ENCODE measurements around the gene HNF4A. TPM values are rescaled to one million over a fixed set of nuclear protein-coding genes. Genes with fewer than 3 reads are reported as not detected.

Gene HNF4A
- total RNA-seq, 1 experiment from 2014 or later = 0.15 TPM

DNA sequence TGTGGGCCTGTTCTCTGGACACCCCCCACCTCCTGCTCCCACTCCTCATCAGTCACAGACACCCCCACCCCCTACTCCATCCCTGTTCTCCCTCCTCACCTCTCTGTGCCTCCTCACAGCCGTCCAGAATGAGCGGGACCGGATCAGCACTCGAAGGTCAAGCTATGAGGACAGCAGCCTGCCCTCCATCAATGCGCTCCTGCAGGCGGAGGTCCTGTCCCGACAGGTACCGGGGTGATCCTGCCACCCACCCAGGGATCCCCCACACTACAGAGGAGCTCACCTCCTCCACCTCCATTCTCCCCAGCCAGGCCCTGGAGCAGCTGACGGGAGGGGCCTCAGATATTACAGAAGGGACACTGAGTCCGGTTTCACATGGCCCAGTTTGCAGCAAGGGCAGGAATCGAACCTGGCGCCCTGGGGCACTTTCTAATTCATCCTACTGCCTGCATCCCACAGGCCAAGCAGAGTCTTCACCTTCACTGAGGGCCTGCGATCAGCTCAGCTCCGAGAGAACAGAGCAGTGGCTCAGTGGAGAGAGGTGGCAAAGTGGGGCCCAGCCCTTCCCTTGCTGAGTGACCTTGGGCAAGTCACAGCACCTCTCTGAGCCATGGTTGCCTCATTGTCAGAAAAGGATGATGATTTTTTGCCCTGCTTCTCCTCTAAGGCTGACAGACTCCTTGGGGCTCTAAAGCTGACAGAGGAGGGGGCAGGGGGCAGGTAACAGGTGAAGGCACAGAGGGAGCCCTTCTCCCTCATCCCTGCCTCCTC is 58.3 kb downstream of the HNF4A start:
- H3K9me3 Mint-ChIP-seq = no peaks in the 10 kb centered on the region
- H3K27ac Mint-ChIP-seq = no peak overlapping the region
- no peak for DNase-seq (ENCODE audit: low spot score)
- no peaks in the 10 kb centered on the region for H3K4me1 Mint-ChIP-seq
- no peak overlapping the region for H3K4me3 Mint-ChIP-seq
- H3K27me3 Mint-ChIP-seq (ENCODE audit: low read depth) = no peaks in the 10 kb centered on the region
- ChIA-PET CTCF (no interaction called here), POLR2A (no interaction called here)
- TF ChIP-seq FOXP1 (CRISPR knock-in tag; IDR thresholded peaks at IDR 0.05; ENCODE audit: borderline replicate concordance) (no peak), ZNF423 (CRISPR knock-in tag; IDR thresholded peaks at IDR 0.05) (no peak), NR2C2 (CRISPR knock-in tag; IDR thresholded peaks at IDR 0.05) (no peak)
- TF ChIP-seq, protein P1, sequence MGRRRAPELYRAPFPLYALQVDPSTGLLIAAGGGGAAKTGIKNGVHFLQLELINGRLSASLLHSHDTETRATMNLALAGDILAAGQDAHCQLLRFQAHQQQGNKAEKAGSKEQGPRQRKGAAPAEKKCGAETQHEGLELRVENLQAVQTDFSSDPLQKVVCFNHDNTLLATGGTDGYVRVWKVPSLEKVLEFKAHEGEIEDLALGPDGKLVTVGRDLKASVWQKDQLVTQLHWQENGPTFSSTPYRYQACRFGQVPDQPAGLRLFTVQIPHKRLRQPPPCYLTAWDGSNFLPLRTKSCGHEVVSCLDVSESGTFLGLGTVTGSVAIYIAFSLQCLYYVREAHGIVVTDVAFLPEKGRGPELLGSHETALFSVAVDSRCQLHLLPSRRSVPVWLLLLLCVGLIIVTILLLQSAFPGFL (CRISPR knock-in tag; IDR thresholded peaks at IDR 0.05; ENCODE audit: borderline replicate concordance) = 0 out of 2 replicates have a peak, but pooled peaks have one; percentile 70
- no peak for ATAC-seq
- no peaks in the 10 kb centered on the region for H3K36me3 Mint-ChIP-seq

DNA sequence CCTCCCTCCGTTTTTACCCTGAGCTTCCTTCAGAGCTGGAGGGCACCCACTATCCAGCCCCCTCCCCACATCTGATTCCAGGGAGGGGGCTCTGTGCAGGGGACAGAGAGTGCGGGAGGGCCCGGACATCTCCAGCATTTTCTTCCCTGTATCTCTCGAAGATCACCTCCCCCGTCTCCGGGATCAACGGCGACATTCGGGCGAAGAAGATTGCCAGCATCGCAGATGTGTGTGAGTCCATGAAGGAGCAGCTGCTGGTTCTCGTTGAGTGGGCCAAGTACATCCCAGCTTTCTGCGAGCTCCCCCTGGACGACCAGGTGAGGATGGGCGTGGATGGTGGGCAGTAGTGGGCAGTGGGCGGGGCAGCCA is 58.8 kb downstream of the HNF4A start:
- TF ChIP-seq FOXJ3 (CRISPR knock-in tag; IDR thresholded peaks at IDR 0.05; ENCODE audit: borderline replicate concordance) (no peak), ESRRA (CRISPR knock-in tag; IDR thresholded peaks at IDR 0.05; ENCODE audit: borderline replicate concordance) (no peak), GTF2I (CRISPR knock-in tag; conservative IDR thresholded peaks at IDR 0.05) (no peak), MXD4 (CRISPR knock-in tag; IDR thresholded peaks at IDR 0.05; ENCODE audit: borderline replicate concordance) (no peak), OVOL2 (CRISPR knock-in tag; IDR thresholded peaks at IDR 0.05; ENCODE audit: borderline replicate concordance) (no peak), ZNF232 (CRISPR knock-in tag; IDR thresholded peaks at IDR 0.05) (no peak), NR3C1 (CRISPR knock-in tag; conservative IDR thresholded peaks at IDR 0.05; ENCODE audit: low read depth) (no peak), NFYB (CRISPR knock-in tag; conservative IDR thresholded peaks at IDR 0.05; ENCODE audit: low read depth) (no peak), SOX15 (CRISPR knock-in tag; IDR thresholded peaks at IDR 0.05) (no peak), ATF1 (CRISPR knock-in tag; IDR thresholded peaks at IDR 0.05) (no peak), ZNF138 (CRISPR knock-in tag; conservative IDR thresholded peaks at IDR 0.05) (no peak)
- TF ChIP-seq, protein P2, sequence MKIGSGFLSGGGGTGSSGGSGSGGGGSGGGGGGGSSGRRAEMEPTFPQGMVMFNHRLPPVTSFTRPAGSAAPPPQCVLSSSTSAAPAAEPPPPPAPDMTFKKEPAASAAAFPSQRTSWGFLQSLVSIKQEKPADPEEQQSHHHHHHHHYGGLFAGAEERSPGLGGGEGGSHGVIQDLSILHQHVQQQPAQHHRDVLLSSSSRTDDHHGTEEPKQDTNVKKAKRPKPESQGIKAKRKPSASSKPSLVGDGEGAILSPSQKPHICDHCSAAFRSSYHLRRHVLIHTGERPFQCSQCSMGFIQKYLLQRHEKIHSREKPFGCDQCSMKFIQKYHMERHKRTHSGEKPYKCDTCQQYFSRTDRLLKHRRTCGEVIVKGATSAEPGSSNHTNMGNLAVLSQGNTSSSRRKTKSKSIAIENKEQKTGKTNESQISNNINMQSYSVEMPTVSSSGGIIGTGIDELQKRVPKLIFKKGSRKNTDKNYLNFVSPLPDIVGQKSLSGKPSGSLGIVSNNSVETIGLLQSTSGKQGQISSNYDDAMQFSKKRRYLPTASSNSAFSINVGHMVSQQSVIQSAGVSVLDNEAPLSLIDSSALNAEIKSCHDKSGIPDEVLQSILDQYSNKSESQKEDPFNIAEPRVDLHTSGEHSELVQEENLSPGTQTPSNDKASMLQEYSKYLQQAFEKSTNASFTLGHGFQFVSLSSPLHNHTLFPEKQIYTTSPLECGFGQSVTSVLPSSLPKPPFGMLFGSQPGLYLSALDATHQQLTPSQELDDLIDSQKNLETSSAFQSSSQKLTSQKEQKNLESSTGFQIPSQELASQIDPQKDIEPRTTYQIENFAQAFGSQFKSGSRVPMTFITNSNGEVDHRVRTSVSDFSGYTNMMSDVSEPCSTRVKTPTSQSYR (CRISPR knock-in tag; IDR thresholded peaks at IDR 0.05) = no peak
- TF ChIP-seq, protein P3, sequence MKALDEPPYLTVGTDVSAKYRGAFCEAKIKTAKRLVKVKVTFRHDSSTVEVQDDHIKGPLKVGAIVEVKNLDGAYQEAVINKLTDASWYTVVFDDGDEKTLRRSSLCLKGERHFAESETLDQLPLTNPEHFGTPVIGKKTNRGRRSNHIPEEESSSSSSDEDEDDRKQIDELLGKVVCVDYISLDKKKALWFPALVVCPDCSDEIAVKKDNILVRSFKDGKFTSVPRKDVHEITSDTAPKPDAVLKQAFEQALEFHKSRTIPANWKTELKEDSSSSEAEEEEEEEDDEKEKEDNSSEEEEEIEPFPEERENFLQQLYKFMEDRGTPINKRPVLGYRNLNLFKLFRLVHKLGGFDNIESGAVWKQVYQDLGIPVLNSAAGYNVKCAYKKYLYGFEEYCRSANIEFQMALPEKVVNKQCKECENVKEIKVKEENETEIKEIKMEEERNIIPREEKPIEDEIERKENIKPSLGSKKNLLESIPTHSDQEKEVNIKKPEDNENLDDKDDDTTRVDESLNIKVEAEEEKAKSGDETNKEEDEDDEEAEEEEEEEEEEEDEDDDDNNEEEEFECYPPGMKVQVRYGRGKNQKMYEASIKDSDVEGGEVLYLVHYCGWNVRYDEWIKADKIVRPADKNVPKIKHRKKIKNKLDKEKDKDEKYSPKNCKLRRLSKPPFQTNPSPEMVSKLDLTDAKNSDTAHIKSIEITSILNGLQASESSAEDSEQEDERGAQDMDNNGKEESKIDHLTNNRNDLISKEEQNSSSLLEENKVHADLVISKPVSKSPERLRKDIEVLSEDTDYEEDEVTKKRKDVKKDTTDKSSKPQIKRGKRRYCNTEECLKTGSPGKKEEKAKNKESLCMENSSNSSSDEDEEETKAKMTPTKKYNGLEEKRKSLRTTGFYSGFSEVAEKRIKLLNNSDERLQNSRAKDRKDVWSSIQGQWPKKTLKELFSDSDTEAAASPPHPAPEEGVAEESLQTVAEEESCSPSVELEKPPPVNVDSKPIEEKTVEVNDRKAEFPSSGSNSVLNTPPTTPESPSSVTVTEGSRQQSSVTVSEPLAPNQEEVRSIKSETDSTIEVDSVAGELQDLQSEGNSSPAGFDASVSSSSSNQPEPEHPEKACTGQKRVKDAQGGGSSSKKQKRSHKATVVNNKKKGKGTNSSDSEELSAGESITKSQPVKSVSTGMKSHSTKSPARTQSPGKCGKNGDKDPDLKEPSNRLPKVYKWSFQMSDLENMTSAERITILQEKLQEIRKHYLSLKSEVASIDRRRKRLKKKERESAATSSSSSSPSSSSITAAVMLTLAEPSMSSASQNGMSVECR (CRISPR knock-in tag; IDR thresholded peaks at IDR 0.05; ENCODE audit: borderline replicate concordance) = no peak
- TF ChIP-seq, protein P4, sequence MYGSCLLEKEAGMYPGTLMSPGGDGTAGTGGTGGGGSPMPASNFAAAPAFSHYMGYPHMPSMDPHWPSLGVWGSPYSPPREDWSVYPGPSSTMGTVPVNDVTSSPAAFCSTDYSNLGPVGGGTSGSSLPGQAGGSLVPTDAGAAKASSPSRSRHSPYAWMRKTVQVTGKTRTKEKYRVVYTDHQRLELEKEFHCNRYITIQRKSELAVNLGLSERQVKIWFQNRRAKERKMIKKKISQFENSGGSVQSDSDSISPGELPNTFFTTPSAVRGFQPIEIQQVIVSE (CRISPR knock-in tag; IDR thresholded peaks at IDR 0.05; ENCODE audit: borderline replicate concordance) = no peak
- no peaks in the 10 kb centered on the region for H3K9me3 Mint-ChIP-seq
- ChIA-PET POLR2A (no interaction called here), CTCF (no interaction called here)
- no peak overlapping the region for H3K27ac Mint-ChIP-seq
- H3K27me3 Mint-ChIP-seq (ENCODE audit: low read depth) = no peaks in the 10 kb centered on the region
- H3K4me3 Mint-ChIP-seq = no peak overlapping the region
- H3K4me1 Mint-ChIP-seq = no peaks in the 10 kb centered on the region
- H3K36me3 Mint-ChIP-seq = no peaks in the 10 kb centered on the region
- ATAC-seq = no peak
- no peak for DNase-seq (ENCODE audit: low spot score)
